Stimulated activated CD8-positive, alpha-beta memory T cell treated with anti-CD3 and anti-CD28 coated beads, Interleukin-4, amount 100 ng/mL, for 48 hours (primary cell): ENCODE data around the gene IL1B.
A peak's percentile ranks its signal among the peaks of the same experiment; 100 is the strongest.

Experiments
- DNase-seq: peaks from one replicate; pipeline ENCODE4 v3.0.0-alpha.2; 2020

IL1B gene

DNA sequence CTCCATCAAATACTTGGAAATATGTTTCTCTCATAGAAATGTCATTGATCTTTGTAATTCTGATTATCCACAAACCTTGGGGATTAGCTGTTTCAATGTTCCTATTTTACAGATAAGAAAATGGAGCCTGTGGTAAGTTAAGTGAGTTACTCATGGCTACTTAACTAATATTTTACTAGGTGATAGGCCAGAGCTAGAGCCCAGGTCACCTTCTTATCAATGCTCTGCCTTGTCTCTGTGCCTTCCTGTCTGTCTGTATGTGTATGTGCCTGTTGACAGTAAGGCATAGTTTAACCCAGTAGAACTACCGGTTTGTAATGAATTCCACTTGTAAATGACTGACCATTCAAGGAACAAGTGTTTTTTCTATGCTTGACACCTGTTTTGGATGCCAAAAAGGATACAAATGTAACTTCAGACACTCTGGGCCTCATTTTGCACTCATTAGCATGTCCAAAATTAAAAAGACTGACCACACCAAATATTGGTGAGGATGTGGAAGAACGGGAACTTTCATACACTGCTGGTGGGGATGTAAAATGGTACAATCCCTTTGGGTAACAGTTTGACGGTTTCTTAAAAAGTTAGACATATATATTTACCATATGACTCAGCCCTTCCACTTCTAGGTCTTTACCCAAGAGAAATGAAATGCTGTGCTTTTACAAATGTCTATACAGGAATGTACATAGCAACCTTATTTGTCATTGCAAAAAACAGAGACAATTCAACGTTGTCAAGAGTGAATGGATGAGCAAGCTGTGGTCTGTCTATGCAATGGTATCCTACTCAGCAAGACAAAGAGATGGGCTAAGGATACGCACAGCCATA is 32.7 kb downstream of the IL1B start:
- DNase-seq = no peak

DNA sequence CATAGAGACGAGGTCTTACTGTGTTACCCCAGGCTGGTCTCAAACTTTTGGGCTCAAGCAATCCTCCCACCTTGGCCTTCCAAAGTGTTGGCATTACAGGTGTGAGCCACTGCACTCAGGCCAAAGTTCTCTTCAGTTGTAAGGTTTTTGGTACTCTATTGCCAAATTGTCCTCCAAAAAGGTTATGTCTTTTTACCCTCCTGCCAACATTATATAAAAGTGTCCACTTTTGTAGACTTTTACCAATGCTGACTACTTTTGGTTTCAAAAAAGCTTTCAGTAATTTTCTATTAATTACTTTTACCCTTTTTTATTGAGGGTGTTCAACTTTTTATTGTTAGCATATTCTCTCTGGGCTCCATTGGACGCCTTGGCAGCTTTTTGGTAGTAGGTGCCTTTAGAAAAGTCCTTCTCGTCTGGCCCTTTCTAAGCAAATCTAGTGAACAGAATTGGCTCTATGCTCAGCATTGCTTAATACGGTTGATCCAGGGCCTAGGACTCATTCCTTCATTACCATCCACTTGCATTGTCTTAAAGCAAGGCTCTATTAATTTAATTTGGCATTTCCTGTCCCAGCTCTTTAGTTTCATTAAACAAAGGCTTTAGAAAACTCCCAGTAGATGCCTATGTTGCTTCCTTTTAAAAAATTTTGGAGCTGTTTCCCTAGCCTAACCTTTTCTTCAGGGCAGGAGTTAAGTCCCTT is 35.5 kb downstream of the IL1B start:
- DNase-seq = no peak

DNA sequence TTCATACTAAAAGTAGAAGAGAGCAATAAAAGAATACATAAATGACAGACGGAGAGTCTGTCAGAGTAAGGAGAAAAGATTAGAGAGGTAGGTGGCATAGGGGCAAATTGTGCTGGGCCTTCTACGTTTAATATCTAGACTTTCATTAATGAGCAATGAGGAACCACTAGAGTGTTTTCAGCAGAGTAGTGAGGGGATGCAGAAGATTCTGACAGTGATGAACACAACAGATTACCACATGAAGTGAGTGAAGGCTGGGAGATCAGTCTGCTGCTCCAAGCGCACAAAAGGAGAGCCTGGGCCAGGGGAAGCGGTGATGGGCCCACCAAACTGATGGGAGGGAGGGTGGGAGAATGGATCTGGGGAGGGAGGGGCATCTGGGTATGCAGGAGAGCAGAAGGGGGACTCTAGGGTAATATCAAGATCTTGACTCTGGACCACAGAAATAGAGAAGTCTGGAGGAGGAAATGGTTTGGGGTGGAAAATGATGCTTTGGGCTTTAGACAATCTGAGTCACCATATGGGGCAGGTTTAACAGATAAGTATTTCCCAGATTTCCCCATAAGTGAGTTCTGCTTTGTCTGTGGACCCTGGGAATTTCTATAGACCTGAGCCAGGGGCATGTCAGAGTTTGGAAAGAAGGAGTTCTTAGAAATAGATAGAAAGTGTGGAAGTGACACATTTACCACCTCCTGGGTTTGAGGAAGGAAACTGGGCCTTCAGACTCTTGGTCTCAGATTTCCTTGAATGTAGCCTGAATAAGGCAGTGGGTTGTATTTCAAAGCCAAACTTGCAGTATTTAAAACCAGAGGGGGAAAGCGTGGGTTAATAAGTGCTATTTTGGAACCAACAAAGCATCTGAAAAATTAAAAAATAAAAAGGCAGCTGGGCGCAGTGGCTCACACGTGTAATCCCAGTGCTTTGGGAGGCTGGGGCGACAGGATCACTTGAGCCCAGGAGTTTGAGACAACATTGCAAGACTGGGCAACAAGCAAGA is 37.3 kb downstream of the IL1B start:
- no peak for DNase-seq

DNA sequence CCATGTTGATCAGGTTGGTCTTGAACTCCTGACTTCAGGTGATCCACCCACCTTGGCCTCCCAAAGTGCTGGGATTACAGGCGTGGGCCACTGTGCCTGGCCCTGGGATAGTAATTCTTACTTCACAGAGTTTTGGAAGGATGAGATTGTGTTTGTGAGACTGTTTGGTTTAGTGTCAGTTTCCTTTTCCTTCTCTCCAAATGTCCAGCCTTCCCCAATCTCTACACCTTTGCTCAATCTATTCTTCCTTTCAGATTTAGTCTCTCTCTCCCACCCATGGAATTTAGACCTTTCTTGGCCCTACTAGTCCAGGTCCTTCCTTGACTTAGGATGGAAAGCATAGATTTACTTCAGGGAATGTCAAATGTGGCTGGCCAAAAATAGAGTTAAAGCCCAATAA is 40.1 kb downstream of the IL1B start:
- no peak for DNase-seq

DNA sequence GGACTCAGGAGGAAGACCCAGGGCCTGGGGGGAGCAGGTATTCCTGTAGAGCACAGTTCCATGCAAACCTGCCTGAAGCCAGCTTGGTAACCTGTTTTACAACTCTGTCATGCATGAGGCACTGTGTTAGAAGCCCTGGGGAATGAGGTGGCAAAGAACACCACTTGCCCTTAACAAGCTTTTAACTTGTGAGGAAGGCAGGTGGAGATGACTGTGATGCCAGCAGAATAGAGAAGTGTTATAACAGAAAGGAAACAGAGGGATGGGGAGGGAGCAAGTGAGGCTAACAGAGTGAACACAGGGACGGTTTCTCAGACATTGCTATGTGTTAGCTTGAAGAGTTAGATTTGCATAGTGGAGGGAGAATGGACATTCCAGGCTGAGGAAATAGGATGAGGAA is 40.8 kb downstream of the IL1B start:
- no peak for DNase-seq

DNA sequence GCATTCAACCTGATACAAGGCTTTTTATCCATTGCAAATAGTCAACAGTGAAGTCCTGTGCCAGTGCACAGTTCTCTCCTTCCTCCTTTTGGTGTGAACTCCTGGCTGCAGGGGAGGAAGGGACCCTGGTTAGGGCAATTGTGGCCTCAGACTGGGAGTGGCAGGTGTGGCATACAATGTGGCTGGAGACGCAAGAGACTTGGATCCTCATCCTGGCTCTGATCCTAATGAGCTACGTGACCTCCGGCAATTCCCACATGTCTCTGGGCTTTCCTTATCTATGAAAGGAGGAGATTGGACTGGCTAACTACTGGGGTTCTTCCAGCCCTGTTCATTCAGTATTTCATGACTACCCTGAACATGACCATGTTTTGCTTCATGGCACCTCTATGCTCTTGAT is 41.7 kb downstream of the IL1B start:
- no peak for DNase-seq

DNA sequence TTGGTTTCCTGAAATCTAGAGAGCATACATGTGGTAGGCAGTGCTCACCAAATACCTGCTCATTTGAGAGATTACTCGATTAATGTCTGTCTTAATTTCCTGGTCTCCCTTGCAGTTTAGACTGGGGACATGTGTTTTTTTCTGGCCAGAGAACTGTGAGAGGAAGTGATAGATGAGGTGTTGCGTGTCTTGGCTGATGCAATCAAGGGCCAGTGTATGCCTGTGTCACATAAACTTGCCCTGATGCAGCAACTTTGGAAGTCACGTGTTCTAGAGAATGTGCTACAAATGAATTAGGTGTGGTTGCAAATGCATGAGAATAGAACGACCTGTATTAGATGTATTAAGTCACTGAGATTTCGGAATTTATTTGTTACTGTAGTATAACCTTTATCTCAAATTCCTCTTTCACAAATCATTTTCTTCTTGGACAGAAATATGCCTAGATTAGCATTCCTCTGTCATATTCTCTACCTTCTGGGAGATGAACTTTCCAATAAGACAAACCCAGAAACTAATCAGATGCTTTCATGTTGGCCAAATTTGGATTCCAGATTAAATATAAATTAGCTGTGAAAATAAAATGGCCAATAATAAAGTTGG is 42.3 kb downstream of the IL1B start:
- peak; percentile 41 for DNase-seq

DNA sequence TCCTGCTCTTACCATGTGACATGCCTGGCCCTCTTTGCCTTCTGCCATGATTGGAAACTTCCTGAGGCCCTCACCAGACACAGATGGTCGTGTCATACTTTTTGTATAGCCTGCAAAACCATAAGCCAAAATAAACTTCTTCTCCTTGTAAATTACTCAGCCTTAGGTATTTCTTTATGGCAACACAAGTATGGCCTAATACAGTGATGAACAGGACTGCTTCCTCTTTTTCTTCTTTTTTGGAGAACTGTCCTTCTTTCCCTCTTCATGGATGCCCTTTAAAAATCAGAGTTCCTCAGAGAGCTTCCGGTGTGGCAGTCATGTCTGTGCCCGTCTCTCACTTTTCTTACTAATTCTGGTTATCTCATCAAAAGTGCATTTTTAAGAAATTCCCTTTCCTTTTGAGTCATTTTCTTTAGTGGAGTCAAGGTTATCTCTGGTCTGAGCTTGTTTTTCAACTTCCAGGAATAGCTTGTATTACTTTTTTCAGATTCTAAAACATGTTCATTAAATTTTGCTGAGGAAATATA is 43.1 kb downstream of the IL1B start:
- DNase-seq = no peak

DNA sequence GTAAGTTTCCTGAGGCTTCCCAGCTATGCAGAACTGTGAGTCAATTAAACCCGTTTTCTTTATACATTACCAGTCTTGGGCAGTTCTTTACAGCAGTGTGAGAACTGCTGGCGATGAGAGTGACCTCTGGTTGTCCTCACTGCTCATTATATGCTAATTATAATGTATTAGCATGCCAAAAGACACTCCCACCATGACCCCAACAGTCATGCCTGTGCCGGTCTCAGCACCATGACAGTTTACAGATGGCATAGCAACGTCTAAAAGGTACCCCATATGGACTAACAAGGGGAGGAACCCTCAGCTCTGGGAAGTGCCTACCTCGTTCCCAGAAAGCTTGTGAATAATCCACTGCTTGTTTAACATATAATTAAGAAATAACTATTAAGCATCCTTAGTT is 44.2 kb downstream of the IL1B start:
- DNase-seq = no peak

DNA sequence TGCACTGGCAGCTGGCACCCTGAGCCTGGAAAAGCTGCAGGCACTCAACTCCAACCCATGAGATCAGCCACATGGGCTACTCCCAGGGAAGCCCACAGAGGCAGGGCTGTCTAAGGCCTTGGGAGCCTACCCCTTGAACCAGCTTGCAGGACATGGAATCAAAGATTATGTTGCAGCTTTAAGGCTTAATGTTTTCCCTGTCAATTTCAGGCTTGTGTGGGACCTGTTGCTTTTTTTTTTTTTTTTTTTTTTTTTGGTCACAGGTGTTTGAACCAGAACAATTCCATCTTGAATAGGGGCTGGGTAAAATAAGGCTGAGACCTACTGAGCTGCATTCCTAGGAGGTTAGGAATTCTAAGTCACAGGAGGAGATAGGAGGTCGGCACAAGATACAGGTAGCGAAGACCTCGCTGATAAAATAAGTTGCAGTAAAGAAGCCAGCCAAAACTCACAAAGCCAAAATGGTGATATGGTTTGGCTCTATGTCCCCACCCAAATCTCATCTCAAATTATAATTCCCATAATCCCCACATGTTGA is 44.8 kb downstream of the IL1B start:
- no peak for DNase-seq

DNA sequence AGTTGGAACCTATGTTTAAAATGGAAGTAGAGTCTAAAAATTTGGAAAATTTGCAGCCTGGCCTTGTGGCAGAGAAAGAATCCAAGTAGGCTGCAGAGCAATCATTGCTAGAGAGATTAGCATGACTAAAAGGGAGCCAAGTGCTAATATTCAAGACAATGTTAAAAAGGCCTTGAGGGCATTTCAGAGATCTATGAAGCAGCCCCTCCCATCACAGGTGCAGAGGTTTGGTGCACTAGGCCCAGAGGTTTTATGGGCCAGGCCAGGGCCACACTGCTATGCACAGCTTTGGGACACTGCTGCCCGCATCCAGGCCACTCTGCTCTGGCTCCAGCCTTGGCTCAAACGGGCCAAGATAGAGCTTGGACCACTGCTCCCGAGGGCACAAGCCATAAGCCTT is 45.6 kb downstream of the IL1B start:
- DNase-seq = no peak

DNA sequence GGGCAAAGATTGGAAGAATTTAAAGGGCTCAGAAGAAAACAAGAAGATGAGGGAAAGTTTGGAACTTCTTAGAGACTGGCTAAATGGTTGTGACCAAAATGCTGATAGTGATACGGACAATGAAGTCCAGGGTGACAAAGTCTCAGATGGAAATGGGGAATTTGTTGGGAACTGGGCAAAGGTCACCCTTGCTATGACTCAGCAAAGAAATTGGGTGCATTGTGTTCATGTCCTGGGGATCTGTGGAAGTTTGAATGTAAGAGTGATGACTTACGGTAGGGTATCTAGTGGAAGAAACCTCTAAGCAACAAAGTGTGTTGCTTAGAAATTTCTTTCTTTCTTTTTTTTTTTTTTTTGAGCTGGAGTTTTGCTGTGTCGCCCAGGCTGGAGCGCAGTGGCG is 46.3 kb downstream of the IL1B start:
- no peak for DNase-seq

DNA sequence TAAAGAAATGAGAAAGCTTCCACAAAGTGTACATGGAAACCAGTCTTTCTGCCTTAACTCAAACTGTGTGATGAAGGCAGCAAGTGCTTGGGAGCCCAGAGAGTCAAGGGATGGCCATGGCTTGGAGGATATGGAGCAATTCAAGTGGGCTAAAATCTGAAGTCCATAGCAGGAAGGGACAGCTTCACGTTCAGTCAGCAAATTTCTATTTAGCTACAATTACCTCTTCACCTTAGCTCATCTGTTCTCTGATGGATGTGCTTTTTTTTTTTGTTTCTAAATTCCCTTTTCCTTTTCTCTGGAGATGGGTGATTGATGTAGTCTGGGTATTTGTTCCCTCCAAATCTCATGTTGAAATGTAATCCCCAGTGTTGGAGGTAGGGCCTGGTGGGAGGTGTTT is 47.4 kb downstream of the IL1B start:
- DNase-seq = no peak

DNA sequence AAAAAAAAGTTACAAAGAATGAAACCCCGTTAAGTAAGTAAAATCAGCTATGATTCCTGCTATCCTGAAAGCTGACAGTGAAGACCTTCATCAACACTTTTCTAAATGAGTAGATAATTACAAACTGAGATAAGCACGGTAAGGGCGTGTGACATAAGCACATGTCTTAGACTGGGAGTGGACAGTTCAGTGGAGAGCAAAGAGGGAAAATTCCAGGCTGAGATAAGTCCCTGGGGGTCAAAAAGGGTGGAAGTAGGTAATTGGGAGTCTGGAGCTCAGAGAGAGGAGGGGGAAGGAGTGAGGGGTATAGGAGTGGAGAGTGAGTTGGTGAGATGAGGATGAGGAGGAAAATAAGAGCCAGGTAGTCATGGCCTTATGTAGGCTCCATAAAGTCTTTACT is 47.9 kb downstream of the IL1B start:
- DNase-seq = no peak

DNA sequence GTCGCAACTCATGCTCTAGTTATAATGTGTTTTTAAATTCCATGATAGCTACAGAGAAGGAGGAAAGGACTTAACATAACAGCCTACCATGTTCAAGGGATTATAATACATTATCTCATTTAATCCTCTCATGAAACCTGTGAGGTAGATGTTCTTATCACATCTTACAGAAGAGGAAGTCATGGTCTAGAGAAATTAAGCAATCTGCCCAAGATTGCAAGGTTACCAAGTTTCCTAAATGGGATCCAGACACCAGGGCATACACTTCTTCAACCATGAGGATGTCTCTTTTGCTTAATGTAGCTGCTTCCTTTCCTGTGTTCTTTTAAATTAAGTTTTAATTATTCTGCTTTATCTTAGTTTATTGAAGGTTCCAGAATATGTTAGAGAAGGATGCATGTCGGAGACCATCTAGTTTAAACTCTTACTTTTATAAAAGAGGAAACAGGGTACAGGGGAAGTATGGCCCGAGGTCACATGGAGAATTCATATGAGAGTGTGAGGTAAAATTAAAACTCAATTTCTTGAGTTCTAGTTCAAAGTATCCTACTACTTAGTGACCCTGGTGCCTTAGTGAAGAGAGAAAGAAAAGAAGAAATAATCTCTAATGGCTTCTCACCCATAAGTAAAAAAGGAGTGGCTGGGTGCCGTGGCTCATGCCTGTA is 48.7 kb downstream of the IL1B start:
- DNase-seq = no peak

DNA sequence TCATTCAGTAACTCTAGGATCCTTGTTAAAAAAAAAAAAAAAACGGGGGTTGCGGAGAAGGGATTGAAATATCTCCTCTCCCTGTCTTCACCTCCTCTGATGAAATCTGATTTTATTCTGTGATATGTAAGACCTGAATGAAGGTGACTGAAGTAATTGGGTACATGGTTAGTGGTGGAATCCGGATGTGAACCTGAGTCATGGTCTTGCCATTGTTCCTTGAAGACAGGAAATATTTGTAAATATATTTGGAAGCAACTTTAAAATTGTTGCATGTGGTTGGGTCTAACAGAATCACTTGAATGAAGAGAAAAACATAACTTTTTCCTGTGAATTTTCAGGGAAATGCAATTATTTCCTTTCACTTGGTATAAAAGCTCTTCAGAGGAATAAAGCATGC is 49.3 kb downstream of the IL1B start:
- DNase-seq = no peak

DNA sequence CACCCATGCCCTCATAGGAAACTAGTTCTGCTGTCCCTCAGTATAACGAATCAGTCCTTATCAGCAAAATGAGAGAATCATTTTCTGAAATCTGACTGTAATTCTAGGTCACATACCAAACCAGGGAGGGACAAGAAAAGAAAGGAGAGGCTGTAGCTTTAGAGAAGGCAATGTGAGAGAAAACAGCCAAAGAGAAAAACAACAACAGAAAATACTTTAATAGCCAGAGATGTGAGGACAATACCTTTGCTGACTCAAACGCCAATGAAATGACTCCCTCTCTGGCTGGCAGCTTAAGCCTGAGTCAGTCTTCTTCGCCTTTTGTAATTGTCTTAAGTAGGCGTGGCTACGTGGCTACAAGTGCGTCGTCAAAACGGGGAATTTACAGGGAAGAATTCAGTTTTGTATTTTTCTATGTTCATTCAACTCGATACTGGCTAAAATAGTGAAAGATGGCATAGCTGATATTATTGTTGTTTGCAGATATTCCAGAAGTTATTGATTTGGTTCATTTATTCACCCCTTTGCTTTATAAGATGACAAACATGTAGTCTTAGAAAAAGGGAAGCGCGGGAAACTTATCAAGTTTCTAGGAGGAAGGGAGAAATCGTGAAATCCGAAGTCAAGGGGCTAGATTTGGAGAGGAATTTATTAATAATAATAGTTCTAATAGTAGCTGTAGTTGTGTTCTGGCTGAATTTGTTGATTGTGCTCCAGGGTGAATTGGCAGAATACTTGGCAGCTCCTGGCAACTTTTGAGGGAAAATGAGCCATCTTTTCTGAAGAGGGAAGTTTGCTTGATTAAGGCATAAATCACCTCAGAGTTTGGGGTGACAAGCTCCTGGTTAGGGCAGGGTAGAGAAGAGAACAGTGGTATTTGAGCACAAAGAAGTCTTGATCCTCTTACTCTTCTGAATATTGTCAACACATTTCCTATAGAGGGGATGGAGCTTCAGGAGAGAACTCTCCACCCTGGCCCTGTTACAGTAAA is 52.1 kb downstream of the IL1B start, which contains the start of gene IL1A:
Gene IL1A (minus strand): TSS at position 295 of the 991 bp plus-strand sequence. CDS start 723 bp downstream, outside the sequence.
- DNase-seq = no peak

DNA sequence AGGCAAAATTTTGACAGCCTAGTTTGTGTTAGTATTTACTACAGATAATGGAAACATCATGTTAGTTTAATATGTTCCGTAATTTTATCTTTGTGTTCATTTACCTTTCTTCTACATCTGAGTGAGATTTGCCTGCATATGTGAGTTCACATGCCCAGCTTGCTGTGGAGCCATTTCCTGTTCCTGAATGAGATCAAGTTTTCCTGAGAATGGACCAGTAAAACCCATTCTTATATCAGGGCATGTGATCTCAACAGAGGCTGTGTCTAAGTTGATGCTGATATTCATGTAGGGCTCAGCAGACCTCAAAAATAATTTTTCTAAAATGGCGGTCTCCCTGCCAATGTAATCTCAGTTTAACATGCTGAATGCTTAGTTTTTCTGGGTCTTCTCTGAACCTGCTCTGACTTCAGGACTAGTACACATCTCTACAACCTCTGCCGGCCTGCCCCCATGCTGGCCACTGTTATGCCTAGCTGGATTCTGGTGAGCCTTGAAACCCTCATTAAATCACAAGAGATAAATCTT is 53.3 kb downstream of the IL1B start:
- DNase-seq = no peak

DNA sequence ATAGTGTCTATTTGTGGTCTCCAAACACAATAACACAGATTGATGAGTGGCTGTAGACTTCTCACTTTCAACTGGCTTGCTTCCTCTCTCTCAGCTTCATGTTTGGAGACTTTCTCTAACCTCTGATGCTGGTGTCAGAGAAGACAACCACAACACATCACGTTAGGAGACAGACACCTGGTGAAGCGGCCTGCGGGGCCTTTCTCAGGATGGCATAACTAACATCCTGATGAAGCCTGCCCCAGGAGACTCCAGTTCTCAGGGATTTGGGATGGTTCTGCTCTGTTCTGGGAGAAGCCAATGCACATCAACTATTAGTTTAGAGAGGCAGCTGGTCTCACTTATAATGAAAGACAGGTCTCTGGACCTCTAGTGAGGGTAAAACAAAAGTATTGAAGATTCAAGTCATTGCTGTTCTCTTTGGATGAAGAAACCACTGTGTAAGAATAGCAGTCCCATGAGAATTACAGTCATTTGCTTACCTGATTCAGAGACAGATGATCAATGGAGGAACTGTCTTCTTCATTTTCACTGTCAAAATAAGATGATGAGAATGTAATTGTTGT is 54.3 kb downstream of the IL1B start:
- no peak for DNase-seq
